ENCODE results near the gene ARID1B. TPM values are rescaled to one million over a fixed set of nuclear protein-coding genes. Genes with fewer than 3 reads are reported as not detected.
A peak's percentile ranks its signal among the peaks of the same experiment; 100 is the strongest.

Gene ARID1B
- polyA plus RNA-seq, 10 donors, result 53.5 to 73.2 (median 62.9) TPM

DNA sequence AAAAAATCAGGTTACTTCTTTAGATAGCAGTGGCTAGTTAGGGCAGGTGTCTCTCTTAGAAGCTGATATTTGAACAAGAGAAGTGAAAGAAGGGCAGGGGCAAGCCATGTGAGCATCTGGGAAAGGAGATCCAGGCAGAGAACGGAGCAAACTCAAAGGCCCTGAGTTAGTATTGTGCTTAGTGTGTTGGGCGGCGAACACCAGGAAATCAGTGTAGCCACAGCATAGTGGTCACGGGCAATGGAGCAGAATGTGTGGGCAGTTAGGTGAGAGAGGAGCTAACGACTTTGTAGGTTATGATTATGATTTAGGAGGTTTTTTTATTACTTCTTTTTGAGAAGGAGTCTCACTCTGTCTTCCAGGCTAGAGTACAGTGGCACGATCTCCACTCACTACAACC lies 316.9 kb downstream of the ARID1B start:
- DNase-seq, result no peak

DNA sequence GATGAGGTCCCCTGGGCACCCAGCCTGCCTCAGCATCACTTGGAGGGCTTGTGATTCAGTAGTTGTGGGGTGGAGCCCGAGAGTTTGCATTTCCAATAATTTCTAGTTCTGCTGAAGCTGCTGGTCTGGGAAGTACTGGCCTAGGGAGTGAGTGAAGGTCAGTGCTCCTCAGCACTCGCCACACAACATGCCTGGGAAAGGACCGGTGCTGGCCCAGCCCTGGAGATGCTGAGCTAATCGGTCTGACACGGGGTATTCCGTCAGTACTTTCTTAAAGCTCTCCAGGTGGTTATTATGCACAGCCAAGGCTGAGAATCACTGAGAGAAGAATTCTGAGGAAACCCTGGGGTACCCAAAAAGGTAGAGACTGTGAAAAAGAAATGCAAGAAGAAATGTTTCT lies 317.9 kb downstream of the ARID1B start:
- DNase-seq, result no peak

DNA sequence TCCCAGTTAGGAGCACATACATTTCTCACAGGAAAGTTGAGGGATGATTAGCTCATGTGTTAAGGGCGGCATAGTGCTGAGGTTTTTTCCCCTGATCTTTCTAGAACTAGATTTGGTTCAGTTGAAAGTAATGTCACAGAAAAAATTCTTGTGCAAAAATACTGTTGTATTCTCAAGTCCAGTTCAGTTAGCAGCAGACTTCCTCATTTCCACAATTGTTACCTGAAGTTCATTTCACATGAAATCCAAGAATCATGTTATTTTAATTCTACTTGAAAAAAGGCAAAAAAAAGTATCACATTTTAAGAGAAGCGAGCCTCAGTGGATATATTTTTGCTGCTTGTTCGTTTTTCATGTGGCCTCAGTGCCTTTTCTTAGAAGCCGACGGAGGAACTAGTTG lies 318.4 kb downstream of the ARID1B start:
- no peak for DNase-seq

DNA sequence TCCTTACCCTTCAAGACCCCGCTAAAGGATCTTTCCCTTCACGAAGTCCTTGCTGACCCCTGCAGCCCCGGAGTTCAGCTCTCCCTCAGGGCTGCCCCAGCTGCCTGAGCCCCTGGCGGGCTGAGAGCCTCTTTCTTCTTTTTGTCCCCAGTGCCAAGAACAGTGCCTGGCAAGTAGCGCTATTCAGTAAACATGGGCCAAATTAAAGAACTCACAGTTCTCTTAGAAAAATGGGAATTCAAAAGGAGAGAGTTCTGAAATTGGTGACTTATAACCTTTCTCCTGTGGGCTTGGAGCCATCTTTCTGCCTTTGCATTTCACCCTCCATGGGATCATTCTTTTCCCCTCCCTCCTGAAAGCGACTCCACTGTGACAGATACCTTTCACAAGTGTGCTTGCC lies 318.9 kb downstream of the ARID1B start:
- DNase-seq, result no peak

DNA sequence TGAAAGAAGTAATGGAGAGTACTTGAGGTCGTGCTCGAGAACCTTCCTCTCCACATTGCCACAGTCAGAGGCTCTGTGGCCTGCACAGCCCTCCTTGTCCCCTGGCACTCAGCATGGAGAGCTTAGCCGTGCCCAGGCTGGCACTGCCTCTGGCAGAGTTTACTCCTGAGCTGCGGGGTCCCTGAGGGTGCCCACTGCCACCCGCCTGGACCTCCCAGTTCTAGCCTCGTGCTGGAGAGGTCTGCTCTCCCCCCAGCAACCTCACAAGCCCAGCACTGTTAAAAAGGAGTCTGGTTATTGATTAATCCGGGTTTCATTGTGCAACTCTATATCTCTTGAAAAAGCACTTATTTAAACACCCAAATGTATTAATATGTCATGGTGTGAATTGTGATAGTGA lies 319.3 kb downstream of the ARID1B start:
- no peak for DNase-seq

DNA sequence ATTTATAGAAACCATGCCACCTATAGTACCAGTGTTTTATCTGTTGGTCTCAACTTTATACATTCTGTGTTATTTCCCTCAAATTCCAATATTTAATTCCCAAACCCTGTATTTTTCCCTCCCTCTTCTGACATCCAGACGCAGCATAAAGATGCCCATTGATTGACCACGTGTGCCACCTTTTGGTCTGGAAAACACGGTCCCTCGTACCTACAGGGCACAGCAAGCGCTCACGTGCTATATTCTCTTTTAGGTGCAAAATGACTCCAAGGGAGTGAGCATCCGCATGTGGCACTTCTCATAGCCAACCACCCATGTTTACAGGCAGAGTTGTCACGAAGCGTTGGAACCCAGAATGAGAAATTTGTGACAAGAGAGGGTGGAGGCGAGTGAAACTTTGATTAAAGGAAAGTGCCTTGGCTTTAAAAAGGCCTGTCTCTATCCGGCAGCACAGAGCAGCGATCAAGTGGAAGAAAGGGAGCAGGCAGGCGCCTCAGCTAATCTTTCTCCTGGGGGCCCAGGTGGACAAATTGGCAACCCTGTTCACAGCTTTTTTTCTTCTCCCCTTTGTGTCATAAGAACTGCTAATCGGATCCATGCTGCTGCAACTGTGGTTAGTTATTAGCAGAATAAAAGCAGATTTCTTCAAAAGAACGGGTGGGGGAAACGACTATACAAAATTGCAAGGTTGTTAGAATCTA lies 320.2 kb downstream of the ARID1B start:
- DNase-seq, result no peak

DNA sequence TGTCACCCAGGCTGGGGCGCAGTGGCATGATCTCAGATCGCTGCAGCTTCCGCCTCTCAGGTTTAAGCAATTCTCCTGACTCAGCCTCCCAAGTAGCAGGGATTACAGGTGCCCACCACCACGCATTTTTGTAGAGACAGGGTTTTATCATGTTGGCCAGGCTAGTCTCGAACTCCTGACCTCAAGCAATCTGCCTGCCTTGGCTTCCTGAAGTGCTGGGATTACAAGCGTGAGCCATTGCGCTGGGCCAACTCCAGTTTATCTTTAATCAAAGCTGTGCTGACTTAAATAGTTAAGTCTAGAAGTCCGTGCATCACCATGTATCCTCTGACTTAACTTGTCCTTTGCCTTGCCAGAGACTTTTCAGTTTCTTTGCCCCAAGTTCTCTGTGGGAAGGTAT lies 321.8 kb downstream of the ARID1B start:
- DNase-seq, result no peak

DNA sequence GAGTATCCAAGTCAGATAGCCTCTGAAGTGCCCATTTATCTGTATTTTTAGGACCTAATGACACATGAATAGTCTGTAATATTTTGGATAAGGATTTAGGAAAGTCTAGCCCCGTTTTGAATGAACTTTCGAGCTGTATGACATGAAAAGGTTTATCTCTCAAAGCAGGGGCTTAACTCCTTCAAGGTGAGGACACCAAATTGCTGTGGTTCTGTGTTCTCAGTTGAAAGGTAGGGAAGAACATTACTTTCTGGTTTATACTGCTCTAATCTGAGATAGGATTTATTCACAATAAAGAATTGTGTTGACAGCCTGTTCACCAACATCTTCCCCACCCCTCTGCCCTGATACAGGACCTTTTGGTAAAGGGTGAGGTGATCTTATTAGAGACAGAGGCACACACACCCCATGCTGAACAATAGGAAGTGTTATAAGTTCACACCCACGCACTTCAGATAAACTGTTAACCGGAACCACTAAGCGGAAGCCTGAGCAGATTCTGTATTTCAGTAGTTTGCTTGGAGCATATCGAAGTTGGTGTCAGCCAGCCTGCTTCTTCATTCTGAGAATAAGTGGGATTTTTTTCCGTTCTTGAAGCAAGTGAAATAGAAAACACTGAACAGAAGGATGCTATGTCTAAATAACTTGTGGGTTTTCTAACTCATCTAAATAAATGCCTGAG lies 322.9 kb downstream of the ARID1B start:
- no peak for DNase-seq

DNA sequence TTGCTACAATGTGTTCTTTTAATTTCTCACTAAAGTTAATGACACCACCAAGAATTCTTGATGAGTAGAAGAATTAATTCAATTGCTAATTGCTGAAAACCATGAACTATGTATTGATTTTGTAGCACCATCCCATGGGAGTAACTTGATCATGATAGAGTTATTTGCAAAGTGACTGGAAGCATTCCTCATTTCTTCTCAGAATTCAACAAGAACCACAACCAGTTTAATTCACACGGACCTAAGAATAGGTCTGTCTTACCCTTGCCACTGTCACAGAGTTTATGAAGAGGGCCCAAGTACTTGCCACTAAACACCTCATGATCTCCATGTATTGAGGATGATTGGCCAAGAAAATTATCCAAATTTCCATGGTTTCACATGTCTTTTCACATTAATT lies 324.0 kb downstream of the ARID1B start:
- no peak for DNase-seq

DNA sequence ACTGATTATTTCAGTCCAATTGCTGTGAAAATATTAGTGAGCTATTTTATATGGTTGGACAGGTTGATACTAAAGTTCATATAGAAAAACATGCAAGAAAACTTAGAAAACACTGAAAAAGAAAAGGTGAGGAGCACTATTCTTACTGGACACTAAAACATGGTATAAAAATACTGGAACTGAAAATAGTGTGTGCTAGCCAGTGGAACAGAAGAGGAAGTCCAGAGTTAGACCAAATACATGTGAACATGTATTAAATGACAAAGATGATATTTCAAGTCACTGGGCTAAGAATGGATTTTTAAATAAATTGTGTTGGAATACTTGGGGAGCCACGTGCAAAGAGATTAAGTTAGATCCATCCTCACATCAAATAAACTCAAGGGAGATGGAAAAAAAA lies 327.6 kb downstream of the ARID1B start:
- DNase-seq, result no peak

DNA sequence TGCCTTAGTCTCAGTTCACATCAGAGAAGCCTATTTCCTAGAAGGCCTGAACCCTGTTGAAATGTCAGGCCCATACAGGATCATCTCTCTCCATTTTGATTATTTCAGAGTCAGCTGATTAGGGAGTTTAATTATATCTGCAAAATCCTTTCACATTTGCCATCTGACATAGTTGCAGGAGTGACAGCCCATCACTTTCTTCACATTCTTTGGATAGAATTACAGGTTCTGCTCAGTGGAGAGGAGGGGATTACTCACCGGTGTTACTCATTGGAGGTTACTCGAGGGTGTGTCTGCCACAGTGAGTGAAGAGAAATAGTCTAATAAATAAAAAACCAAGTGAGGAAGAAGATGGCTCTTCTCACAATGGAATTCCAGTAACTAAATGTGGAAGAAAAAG lies 329.3 kb downstream of the ARID1B start:
- DNase-seq, result peak in 1 of 3 donors; percentile 41

DNA sequence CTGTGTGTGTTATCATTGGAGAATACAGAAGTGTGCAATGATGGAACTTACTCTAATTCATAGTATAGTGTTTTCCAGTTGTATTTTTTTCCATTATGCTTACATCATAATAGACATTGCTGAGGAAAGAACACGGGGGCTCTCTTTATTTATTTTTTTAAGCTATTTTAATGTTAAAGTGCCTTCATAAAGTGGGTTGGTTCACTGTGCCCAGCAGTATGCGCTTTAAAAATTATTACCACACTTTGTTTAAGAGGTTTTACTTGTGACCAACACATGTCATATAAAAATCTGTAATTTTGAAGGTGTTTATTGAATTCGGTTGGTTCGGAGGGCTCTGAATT lies 330.4 kb downstream of the ARID1B start:
- DNase-seq, result no peak

DNA sequence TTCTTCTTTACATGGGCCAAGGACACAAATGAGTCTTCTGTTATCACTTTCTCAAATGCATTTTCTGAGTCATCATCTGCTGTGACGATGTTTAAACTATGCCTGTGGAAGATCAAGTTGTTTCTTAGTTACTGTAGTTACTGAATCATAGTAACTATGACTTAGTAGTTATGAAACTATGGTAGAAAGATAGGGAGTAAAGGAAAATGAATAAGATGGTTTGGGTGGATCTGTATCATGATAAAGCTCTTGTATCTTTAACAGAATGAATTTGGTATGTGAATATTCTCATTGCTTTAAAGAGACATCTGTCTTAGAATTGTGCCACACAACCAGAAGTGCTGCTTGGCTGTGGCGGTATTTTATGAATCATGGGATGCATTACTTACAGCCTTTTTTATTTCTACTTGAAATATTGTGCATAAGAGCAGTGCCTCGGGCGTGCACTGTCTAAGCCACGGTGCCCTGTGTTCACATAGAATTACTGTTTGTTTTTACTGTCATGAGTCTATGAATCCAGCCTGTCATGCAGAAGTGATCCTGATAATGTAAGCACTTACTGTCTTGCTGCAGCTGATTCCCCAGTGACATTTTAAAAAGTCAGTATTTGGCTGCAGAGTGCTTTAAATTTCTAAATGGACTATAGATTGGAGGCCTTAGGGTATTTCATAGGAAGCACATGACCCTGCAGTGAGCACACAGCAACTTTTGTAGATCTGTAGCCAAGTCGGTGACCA lies 330.9 kb downstream of the ARID1B start:
- DNase-seq, result peak in 2 of 3 donors; percentile 47 to 76

DNA sequence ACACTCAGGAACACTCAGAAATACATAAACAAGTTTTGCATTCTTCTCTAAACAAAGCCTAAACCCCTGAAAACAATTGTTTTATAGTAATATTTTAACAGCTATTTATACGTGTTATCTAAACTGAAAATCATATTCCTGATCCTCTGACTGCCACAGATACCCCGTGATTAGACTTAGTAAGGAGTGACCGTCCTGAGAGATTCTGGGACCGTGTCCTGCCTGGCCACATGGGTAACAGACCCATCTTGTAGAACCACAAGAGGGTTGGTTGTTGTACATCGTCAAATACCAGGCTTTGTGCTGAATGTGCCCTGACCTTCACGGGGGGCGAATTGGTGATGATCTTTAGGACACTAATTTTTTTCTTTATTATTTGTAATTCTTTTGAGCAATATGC lies 331.7 kb downstream of the ARID1B start:
- DNase-seq, result no peak

DNA sequence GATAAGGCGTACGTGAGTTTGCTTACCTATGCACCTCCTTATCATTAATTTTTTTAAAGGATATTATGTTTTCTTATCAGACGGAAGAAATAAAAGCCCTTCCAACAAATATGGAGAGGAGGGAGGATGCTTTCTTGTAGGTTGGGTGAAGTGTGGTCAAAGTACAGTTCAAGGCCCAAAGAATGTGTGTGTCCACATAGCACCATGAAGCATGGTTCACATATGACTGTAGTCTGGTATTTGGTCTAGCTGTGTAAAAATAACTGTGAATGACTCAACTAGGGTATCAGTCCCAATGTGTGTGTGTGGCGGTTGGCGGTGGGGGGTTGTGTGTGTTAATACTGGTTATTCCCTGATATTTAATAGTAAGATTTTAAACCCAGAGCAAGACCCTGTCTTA lies 333.4 kb downstream of the ARID1B start:
- DNase-seq, result peak in 1 of 3 donors; percentile 38

DNA sequence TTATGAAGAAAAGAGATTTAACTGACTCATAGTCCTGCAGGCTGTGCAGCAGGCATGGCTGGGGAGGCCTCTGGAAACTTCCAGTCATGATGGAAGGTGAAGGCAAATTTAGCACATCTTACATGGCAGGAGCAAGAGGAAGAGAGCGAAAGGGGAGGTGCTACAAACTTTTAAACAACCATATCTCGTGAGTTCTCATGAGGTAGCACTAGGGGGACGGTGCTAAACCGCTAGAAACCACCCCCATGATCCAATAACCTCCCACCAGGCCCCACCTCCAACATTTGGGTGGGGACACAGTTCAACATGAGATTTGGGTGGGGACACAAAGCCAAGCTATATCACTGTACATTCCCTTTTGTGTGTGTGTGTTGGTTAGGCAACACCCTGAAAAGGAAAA lies 336.2 kb downstream of the ARID1B start:
- no peak for DNase-seq

DNA sequence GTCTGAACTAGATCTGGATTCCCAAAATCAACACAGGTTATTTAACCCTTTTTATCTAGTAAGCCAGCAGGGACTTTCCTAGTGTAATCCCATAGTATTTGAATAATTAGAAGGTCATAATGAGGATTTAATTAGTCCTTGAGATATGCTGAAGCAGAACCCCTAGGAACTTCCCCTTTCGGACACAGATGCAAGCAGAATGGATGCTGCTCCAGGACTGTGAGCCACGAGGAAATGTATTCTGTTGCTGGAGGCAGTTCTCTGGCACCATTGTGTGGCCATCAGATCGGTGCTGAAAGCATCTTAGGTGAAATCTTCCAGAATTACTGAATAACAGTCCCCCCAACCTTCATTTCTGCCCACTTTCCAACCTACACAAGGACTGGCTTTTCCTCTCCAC lies 339.2 kb downstream of the ARID1B start:
- no peak for DNase-seq

DNA sequence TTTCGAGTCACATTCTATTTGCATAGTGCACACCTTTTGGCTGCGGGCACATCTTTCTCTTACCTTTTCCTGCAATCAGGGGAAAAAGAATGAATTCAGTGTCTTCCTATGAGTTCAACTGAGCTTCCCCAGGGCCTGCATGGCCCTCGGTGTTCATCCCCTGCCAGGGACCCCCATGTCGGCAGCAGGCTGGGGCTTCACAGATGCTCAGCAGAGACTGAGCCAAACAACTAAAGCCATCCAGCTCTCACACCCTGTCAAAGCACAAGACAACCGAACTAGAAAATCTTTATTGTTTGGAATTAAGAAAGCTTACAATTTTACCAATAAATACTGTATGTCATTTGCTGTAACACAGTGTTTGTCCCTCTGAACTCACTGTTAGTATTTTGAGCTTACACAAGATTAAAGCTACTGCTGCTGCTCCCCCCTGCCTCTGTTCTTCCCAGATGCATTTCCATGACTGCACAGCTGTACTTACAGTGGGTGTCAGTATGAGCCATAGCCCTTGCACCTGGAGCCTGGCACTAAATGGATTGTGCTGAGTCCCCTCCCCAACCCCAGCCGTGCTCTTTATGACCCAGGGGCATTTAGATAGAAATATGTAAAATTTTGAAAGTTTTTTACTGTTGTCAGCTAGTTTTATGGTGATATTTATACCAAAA lies 340.4 kb downstream of the ARID1B start:
- DNase-seq, result peak in 1 of 3 donors; percentile 24

DNA sequence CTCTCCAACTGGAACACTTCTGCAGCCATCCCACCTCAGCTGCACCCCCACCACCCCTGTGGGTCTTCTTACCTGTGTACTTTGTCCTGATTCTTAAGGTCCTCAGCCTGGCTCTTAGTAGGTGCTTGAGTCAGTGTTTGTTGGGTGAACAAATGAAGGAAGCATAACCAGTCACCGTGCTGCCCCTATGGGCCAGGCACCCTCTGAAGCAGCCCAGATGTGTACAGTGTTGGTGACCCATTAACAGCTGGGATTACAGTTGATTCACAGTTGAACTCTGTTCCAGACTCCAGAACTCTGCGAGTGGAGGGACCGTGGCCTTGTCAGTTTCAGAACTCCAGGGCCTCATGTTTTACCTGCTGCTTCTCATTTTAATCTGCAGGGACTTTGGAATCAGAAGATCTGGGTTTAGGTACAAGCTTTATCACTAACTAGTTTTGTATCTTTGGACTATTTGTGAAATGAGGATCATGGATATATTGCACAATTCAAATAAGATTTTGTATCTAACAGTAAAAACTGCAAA lies 342.4 kb downstream of the ARID1B start:
- DNase-seq, result no peak

DNA sequence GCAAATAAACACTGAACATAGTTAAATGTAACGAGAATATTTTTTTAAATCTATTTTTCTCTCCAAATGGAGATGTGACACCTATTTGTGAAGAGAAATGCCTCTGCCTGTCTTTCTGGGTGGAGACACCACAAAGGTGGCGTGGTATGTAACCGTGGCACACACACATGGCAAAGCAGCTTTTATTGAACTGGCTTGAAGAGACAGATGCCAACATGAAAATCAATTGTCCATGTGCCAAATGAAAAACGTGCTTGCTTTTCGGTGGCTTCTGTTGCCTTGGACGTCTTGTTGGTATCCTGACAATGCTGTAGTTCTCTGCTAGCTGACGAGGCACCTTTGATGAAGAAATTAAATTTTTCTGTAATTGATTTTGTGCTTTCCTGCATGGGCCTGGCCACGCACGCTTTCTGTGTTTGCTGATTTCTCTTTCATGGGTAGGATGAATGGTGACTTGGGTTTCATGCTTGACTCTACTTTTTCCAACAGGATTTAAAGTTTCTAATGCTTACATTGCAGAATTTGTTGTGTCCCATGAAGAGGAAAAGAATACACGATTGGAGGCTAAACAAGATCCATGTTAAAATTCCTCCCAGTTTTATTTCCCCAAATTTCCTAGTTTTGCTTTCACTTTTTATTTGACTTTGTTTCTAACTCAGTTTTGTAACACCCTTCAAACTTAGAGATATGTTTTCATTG lies 343.5 kb downstream of the ARID1B start:
- DNase-seq, result no peak

DNA sequence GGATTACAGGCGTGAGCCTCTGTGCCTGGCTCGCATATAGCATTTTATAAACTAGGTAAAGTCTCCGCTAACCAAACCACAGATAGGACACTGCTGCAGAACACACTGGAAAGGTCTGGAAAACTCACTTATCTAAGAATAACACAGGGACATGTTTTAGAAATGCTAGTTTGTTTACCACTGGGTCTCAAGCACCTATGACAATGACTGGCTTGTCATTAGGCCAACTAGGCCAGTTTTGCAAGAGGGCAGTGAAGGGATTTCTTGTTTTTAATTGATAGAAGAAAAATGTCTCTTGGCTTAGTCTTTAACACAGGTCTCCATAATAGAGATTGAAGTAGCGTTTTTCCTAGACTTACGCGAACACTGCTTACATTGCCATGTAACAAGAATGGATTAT lies 344.7 kb downstream of the ARID1B start:
- DNase-seq, result no peak

DNA sequence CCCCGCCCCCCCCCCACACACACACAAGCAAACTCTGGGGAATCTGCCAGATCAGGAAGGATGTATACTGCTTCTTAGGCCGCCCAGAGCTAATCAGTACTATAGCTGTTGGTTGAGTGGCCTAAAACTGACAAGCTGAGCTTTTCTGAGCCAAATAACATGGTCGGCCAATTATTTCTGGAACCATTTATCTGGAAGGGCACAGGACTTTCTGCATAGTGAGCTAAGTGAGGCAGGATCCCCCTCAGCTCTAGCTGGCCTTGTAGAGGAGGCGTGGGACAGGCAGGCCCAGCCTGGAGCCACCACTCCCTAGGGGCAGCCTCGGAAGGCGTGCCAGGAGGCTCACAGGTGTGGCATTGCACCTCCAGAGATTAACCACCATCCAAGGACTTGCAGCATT lies 346.1 kb downstream of the ARID1B start:
- DNase-seq, result no peak

Data from muscle of back (tissue), 11 donors.